NCI-H510A (cell line): ENCODE results near the gene SCNN1A.

Experiments
- DNase-seq: peaks from one replicate; lab custom pipeline; 2025; lab: John Stamatoyannopoulos, UW

Gene SCNN1A

DNA sequence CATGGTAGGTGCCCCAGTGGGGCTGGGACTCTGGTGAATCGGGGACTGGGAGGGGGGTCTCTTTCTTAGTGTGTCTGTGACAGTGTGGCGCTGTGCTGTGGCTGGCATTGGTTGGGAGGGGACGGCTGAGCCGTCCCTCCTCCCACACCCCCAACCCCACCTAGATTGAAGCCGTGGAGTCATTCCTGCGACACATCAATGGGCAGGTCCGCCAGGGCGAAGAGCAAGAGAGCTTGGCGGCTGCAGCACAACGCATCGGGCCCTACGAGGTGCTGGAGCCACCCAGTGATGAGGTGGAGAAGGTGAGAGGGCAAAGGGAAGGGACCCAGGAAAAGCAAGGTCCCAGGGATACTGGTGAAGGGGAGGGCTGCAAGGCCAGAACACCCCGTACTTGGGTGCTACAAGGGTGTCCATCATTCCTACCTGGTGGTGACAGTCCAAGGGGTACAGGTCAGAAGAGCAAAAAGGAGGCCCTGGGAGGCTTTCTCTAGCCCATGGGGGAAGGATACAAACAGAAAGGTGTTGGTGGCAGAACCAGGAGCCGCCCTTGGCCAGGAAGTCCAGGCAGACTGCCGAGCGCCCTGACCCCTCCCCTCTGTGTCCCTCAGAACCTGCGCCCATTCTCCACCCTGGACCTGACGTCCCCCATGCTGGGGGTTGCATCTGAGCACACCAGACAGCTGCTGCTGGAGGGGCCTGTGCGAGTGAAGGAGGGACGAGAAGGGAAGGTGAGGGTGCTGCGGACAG is 57.5 kb downstream of the SCNN1A start:
- DNase-seq = no peak

DNA sequence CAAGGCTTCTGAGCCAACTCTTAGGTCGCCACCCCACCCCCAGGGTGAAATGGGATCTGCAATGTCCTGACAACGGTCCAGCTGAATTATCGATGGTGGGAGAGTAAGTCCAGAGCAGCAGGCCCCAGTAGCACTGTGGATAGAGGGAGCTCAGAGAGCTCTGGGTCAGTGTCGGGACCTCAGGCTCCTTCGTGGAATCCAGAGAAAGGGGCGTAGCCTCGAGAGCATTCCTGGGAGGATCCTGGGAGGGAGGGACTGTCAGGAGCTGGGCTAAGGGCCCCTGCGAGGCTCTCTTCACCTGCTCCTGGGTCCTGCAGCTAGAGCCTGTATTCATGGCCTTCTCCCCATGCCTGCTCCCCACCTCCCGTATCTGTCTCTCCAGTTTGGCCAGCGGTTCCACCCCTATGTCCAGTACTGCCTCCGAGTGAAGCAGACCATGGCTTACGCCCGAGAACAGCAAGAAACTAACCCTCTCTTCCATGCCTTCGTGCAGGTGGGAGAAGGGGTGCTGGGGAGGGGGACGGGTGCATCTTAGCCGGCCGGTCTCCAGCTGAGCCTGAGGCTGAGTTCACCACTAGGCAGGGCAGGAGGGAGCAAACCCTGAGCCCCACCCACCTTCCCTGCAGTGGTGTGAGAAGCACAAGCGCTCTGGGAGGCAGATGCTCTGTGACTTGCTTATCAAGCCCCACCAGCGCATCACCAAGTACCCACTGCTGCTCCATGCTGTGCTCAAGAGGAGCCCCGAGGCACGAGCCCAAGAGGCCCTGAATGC is 58.3 kb downstream of the SCNN1A start:
- no peak for DNase-seq

DNA sequence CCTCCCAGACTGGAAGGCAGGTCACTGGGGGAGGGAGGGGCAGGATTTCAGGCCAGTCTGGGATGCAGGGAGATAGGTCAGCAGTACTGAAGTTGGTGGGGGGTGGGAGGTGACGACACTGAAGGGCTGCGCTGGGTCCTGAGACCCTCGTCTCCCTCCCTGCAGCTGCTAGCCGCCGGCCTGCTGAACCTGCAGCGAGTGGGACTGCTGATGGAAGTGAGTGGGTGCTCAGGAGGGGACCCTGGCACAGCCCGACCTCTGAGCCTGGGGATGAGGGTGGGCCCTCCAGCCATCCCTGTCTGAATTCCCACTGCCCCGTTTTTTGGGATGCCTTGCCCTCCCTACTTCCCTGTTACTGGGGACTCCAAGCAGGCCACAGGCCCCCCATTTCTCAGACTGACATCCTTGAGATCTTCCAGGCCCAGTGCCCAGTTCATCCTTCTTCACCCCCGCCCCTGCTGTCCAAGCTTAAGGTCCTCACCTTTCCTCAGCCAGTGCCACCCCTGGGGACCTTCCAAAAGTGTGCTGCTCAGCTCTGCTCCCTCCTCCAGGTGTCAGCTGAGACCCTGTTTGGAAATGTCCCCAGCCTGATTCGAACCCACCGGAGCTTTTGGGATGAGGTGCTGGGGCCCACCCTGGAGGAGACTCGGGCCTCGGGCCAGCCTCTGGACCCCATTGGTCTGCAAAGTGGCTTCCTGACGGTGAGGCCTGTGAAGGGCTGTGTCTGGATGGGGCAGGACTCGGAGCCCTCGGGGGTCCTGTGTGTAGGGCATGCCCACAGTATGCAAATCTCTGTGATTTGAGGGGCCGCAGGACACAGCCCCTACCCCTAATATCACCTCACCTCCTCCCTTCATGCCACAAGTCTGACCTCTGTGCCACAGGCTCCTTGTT is 59.4 kb downstream of the SCNN1A start:
- DNase-seq = no peak

DNA sequence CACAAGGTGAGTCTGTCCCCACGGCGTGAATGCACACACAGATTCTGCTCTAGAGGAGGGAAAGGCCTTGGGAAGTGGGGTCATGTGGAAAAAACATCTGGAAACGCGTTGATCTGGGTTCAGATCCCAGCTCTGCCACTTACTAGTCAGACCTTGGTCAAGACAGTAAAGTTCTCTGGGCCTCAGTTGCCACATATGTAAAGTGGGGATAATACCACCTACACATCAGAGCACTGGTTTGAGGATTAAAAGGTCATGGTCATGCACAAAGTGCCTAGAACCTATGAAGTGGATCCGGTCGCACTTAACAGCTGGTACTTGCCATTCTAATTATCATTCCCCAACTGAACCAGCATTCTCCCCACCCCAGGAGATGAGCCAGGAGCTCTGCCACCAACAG is 60.2 kb downstream of the SCNN1A start:
- no peak for DNase-seq

DNA sequence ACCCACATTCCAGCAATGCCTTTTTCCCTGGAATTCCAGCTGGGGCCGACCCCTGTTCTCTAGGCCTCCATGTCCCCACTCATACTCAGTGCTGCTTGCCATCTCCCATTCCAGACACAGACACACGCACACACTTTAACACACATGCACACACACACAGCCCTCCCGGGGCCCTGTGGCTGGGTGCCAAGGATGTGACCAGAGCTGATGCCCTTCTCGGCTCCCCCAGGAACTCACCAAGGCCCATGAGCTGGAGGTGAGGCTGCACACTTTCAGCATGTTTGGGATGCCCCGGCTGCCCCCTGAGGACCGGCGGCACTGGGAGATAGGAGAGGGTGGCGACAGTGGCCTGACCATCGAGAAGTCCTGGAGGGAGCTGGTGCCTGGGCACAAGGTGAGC is 60.6 kb downstream of the SCNN1A start:
- DNase-seq = no peak

DNA sequence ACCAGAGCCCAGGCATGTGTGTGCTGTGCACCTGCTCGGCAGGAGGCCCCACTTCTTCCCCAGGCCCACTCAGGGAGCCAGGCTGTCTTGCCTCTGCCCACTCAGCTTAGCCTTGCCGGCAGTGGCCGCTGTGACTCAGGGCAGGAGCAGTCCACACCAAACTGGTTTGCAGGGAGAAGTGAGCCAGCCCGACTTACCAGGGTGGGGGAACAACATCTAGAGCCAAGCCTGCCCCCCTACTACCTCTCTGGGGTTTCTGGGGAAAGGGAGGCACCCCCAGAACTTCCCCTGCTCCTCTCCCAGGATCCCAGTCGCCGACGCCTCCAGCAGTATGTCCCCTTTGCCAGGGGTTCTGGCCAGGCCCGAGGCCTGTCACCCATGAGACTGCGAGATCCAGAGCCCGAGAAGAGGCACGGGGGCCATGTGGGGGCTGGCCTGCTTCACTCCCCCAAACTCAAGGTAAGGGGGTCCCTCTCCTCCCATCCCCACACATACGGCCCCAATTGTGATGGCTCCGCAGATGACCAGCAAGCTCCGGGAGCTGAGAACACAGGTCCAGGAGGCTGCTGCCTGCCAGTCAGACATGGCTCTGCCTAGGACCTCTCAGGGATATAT is 61.9 kb downstream of the SCNN1A start:
- no peak for DNase-seq

DNA sequence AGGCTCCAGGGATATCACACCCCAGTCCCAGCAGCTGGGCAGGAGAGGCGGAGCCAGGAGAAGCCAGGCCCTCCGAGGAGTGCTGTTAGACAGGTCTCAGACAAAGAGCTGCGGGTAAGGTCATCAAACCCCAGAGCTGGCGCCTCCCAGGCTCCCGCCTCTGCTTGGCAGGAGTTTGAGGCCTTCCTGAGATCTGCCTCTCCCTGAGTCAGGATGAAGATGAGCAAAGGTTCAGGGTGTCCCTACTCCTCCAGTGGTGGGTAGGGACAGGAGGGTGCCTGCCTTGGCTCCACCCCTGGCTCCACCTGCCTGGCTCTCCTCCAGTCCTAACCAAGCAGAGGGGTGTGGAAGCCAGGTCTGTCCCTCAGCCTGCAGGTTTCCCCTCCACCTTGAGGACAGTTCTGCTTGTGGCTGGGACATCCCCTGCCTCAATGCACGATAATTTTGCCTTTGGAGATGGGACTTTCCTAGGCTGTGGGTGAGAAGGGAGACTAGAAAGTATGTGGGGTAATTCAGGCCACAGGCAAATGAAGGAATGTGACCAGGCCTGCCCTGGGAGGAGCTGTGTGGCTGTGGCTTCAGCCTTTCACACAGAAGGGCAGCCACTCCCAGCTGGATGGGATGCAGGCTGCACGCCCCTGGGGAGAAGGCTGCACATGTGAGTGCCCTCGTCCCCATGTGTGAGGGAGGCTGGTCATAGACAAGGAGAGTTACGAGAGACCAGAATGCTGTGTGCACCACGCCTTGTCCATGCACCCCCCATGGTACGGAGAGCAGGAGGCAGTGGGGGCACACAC is 62.6 kb downstream of the SCNN1A start:
- no peak for DNase-seq

DNA sequence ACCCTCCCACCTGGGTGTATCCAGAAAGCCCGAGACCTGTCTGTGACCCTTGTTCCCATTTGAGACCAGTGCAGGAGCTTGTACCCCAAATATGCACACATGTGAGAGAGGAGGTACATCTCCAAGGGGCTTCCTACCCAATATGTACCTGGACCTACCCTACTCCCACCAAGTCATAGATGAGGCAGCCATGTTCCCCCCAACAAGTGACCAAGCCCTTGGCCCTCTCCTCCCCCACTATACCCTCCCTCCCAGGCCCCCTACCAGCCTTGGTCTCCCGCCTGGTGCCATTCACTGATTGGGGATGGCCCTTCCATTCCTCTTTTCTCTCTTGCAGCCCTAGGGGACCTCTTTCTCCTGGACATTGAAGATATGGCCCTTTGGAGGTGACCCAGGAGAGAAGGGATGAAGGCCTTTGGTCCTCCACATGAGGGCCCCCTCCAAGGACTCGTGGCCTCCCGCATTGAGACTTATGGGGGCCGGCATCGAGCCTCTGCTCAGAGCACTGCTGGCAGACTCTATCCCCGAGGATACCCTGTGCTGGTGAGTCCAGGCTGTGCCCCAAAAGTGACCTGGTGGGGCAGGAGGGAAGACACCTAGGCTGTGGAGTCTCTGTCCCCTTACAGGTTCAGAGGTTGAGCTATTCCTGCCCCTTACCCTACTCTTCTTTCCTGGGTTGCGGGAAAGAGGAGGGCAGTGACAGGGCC is 63.4 kb downstream of the SCNN1A start:
- no peak for DNase-seq

DNA sequence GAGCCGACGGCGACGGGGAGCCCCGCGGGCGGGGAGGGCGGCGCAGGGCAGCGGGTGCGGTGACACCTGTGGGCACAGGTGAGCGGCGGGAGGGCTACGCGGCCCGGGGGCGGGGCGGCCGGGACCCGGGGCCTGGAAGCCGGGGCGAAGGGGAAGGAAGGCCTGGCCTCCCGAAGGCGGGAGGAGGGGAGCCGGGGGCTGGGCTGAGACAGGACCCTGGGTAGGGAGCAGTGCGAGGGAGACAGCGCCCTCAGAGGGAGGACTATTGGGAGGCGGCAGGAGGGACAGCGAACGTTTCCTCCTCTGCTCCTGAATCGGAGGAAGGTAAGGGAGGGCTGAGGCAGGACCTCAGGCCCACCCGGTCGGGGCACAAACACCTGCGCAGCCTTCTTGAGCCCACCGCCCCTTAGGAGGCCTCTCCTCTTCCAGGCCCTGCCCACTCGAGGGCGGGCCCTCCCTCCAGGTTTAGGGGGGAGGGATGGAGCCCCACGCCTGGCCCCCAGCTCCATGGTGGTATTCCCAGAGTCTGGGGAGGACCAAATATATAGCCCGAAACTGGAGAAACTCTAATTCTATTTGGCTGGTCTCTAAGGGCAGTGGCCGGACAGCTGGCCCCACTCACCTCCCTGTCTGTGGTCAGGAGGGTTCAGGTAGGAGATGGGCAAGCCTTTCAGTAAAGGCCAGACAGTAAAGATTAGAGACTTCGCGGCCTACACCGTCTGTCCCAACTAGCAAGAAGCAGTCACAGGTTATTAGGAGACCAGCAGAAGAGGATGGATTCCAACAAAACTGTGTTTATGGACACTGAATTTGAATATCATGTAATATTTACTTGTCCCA is 64.4 kb downstream of the SCNN1A start:
- no peak for DNase-seq

DNA sequence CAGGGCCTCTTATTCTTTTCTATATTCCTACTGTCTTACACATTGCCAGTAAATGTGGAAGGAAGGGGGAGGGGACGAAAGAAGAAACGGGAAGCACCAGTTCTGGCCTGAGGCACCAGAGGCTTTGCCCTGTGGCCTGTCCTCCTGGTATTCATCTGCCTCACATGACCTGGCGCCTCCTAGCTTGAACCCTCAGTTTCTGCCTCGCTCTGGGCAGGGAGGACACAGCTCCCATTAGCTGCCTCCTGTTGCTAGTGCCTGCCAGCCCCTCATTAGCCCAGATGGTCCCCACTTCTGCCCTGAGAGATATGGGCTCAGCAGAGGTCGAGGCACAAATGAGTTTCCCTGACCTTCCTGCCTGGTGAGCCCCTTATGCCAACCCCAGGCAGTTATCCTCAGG is 67.8 kb downstream of the SCNN1A start:
- DNase-seq = no peak

DNA sequence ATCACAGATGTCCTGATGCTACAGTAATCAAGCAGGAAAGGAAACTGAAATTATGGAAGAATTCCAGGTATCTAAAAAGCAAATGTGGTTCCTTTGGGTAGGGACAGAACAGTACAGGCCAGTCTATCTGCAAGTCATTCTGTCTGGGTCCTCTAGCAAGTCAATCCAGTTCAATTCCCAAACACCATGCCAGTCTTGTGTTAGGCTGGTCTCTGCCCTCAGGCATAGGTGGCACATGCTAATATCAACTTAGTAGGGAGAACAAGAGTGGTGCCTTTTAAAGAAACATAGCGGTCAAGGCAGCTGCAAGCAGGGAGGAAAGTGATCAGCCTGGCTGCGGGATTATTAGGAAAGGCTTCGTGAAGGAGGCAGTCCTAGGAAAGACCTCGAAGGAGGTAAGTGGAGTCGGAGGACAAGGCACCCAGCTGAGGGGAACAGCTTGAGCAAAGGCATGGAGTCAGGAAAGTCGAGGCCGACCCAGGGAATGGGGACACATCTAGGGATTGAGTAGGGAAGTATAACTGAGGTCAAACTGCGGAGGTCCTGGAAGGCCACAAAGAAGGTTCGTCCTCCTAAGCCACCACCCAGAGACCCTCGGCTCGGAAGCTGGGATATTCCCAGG is 68.7 kb downstream of the SCNN1A start:
- no peak for DNase-seq

DNA sequence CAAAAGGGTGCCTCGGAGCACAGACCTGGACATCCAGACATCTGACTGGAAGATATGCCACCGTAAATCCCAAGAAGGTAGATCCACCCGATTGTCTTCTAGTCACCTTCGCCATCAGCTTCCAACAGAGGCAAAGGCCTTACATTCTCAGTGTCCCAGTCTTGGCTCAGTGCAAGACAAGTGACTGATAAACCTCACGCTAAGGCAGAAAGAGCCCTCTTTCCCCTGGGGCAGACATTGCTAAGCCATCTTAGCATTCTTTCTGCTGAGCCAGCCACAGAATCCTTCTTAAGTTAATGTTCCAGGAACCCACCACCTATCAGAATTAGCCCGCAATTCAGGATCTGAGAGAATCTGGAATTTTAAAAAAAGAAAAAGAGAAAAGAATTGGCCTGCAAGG is 69.2 kb downstream of the SCNN1A start:
- no peak for DNase-seq

DNA sequence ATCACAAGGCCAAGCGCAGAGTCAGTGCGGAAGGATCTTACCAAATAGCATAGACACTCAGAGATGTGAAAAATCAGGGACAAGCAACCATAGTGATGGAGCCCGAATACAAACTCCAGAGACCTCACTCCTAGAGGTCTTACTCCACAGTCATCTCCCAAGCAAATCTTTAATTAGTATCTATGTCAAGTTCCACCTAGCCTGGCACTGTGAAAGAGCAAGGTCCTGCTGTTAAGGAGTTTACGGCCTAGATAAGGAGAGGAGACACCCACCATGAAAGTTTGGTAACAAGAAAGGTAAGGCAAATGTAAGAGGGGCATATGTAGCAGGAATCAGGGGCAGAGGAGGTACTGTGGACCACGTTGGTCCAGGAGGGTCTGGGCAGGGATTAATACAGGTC is 72.3 kb downstream of the SCNN1A start:
- DNase-seq = no peak

DNA sequence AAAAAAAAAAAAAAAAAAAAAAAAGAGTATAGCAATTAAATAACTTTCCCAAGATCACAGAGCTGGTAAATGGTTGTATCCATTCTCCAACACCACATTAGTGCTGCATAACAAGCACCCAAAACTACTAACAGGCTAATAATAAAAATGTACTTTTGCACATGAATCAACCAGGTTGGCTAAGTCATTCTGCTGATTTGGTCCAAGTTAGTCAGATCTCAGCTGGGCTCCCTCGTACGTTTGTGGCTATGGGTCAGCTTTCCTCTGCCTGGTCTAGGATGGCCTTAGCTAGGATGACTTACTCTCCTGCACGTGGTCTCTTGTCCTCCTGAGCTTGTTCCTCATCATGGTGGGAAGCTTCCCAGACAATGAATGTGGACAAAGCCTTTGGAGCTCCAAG is 72.7 kb downstream of the SCNN1A start:
- DNase-seq = no peak

DNA sequence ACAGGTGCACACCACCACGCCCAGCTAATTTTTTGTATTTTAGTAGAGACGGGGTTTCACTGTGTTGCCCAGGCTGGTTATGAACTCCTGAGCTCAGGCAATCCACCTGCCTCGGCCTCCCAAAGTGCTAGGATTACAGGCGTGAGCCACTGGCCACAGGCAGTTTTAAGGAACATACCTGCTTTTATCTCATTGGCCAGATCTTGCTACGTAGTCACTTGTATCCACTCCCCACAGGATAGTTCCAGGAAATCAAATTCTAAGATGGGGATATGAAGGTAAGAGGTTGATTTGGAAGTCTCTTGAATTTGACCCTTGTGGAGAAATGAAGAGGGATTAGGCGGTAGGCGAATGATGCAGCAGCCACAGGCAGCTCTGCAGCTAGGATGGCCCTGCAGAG is 73.6 kb downstream of the SCNN1A start:
- no peak for DNase-seq

DNA sequence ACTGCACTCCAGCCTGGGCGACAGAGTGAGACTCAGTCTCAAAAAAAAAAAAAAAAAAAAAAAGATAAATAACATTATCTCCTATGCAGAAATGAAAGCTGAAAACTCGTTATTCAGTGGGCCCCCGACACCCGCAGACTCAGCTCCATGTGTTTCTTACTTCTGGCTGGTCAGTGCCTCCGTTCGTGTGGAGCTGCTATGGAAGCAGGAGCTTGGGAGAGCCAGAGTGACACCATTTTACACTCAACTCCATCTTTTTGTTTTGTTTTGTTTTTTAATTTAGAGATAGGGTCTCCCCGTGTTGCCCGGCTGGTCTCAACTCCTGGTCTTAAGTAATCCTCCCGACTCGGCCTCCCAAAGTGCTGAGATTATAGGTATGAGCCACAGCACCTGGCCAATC is 78.2 kb downstream of the SCNN1A start:
- no peak for DNase-seq
